COR-L47 (cell line): ENCODE results near the gene HBG2.
A peak's percentile ranks its signal among the peaks of the same experiment; 100 is the strongest.

Source experiments
- DNase-seq: peaks from one replicate; lab custom pipeline; 2025; lab: John Stamatoyannopoulos, UW

The HBG2 gene

GRCh38 chr11:5229796-5230195, 24.8 kb downstream of the HBG2 start:
- no peak for DNase-seq

- DNase-seq: no peak
These were observed 25.2 kb downstream of the HBG2 start for GRCh38 chr11:5229356-5229755.

GRCh38 chr11:5228124-5228523, 26.5 kb downstream of the HBG2 start:
- no peak for DNase-seq

GRCh38 chr11:5227681-5228080, 26.9 kb downstream of the HBG2 start:
- DNase-seq: no peak

DNA sequence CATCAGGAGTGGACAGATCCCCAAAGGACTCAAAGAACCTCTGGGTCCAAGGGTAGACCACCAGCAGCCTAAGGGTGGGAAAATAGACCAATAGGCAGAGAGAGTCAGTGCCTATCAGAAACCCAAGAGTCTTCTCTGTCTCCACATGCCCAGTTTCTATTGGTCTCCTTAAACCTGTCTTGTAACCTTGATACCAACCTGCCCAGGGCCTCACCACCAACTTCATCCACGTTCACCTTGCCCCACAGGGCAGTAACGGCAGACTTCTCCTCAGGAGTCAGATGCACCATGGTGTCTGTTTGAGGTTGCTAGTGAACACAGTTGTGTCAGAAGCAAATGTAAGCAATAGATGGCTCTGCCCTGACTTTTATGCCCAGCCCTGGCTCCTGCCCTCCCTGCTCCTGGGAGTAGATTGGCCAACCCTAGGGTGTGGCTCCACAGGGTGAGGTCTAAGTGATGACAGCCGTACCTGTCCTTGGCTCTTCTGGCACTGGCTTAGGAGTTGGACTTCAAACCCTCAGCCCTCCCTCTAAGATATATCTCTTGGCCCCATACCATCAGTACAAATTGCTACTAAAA, 27.8 kb downstream of the HBG2 start, which contains the start of gene HBB:
HBB (minus strand) TSS at position 340 of the 579 bp plus-strand sequence; CDS start at position 290, 50 bp downstream.
- no peak for DNase-seq

DNA sequence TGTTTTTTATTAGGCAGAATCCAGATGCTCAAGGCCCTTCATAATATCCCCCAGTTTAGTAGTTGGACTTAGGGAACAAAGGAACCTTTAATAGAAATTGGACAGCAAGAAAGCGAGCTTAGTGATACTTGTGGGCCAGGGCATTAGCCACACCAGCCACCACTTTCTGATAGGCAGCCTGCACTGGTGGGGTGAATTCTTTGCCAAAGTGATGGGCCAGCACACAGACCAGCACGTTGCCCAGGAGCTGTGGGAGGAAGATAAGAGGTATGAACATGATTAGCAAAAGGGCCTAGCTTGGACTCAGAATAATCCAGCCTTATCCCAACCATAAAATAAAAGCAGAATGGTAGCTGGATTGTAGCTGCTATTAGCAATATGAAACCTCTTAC, 29.1 kb downstream of the HBG2 start:
- no peak for DNase-seq

GRCh38 chr11:5224538-5225479, 29.8 kb downstream of the HBG2 start:
- DNase-seq: no peak

- no peak for DNase-seq
These were observed 30.9 kb downstream of the HBG2 start for GRCh38 chr11:5223686-5224085.

- DNase-seq: no peak
These were observed 31.4 kb downstream of the HBG2 start for GRCh38 chr11:5223146-5223545.

DNA sequence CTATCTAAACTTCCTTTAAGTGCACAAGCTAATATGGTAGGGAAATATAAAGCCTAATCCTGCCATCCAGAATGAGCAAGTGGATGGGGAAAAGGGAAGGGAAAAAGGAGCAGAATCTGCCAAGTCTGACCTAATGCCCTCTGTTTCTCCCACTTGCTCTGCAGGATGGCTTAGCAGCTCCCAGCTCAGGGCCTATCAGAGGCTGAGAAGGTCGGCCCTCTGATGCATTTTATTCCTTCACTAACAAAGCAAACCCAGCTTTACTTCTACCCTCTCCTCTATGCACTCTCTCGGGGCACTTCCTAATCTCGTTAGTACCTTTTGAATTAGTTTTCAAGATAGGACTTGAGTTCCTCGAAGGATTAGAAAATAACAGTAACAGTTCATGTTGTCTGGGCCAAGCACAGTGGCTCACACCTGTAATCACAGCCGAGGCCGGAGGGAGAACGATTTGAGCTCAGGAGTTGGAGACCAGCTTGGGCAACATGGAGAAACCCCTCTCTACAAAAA, 44.1 kb downstream of the HBG2 start:
- DNase-seq: no peak

DNA sequence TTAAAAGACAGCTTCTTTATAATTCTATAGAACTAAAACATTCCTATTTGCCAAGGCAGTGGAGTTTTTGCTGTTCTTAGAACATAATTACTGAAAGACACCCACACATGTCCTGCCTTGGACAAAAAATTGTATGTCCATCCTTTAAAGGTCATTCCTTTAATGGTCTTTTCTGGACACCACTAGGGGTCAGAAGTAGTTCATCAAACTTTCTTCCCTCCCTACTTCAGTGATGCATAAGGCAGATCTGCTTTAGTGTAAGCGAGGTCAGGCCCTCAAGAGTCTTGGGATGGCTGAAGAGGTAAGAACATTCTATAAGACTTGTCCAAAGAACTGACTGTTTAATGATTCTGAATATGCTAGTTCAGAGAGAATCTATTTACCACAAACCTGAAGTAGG, 49.8 kb downstream of the HBG2 start:
- peak; percentile 1 for DNase-seq

DNA sequence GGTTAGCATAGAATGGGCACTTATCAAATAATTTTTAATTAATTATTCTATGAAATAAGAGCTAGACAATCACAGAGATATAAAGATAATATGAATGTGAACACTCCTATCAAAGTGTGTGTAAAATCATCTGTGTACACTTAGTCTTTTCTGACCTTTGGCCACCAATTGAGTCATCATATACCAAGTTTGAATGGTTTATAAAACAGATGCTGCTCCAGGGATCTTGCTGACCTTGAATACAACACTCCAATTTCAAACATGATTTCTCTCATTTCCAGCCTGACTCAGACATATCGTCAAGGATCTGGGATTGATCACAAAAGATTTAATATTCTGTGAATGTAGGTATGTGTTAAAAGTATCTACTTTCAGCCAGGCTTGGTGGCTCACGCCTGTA, 51.2 kb downstream of the HBG2 start:
- DNase-seq: no peak
